HL-60 (cell line): ENCODE results near the gene PXDN.

Experiments used
- DNase-seq, 2 experiments: peaks; one replicate each; pipeline ENCODE4 v3.0.0-alpha.2; 2010 to 2020; ENCODE audit warnings: low read depth in 1 of 2, low spot score in 1 of 2
- H3K27ac ChIP-seq: fragments of 250-450 bp; sonication (Bioruptor Pico); replicated peaks from 2 replicates; pipeline ENCODE4 v1.5.1; 2020; ENCODE audit warnings: mild to moderate bottlenecking, moderate library complexity
- H3K27me3 ChIP-seq: fragments of 250-450 bp; sonication (Bioruptor Pico); 2 replicates; pipeline ENCODE4 v1.5.1; 2021; ENCODE audit warnings: mild to moderate bottlenecking, moderate library complexity; ENCODE audit not compliant: insufficient read depth, poor library complexity, severe bottlenecking
- H3K4me3 ChIP-seq: replicated peaks from 2 replicates; pipeline ENCODE4 v1.5.1; 2011; ENCODE audit warnings: mild to moderate bottlenecking, control low read depth, low read length; ENCODE audit not compliant: insufficient read depth
- CTCF ChIP-seq: IDR thresholded peaks from one replicate; pipeline ENCODE4 v1.5.1; 2011; ENCODE audit warnings: low read length, control low read depth, inconsistent platforms; ENCODE audit not compliant: insufficient read depth
- GABPA ChIP-seq: IDR thresholded peaks from 2 replicates; pipeline ENCODE4 v1.6.1; 2012; ENCODE audit warnings: low read depth
- POLR2AphosphoS5 ChIP-seq: IDR thresholded peaks from 2 replicates; pipeline ENCODE4 v1.6.1; 2012; ENCODE audit warnings: low read depth
- REST ChIP-seq: IDR thresholded peaks from 2 replicates; pipeline ENCODE4 v1.6.1; 2012; ENCODE audit warnings: low read depth; ENCODE audit not compliant: insufficient replicate concordance
- SPI1 ChIP-seq: IDR thresholded peaks from 2 replicates; pipeline ENCODE4 v1.6.1; 2012; ENCODE audit warnings: low read depth, mild to moderate bottlenecking, borderline replicate concordance

PXDN gene

GRCh38 chr2:1769703-1770422 is 25.5 kb upstream of the PXDN start:
- no peaks in the 10 kb centered on the region for H3K27me3 ChIP-seq
- no peak overlapping the region for H3K4me3 ChIP-seq
- DNase-seq, result peak; percentile 12
- TF ChIP-seq GABPA (no peak), CTCF (peak; percentile 15), SPI1 (no peak)
- H3K27ac ChIP-seq, result no peak overlapping the region

DNA sequence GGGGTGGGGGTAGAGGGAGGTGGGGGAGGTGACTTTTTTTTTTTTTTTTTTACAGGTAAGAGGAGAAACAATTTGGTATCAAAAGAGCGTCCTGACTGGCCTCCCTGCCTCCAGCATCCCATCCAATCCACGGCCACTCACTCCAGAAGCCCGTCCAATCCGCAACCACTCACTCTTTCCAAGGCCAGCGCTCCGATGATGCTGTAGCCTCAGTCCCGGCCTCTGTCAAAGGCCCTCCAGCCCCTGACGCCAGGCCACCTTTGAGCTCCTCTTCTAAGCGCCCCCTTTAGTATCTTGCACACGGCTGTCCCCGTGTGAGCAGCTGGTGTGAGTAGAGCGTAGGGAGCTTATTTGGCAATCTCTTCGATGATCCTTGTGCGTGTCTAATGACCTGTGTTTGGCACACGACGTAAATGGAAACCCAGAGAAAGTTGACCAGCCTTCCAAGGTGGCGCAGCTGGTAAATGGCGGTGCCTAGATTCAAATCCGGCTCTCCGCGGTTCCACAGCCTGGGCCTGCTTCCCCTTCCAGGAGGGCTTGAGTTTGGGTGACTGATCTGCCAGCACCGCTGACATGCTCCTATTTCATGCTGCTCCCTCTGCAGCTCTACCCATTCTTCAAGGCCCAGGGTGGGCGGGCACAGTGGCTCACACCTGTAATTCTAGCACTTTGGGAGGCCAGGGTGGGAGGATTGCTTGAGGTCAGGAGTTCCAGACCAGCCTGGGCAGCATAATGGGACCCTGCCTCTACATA is 23.8 kb upstream of the PXDN start:
- H3K27me3 ChIP-seq, result no peaks in the 10 kb centered on the region
- no peak overlapping the region for H3K4me3 ChIP-seq
- H3K27ac ChIP-seq, result no peak overlapping the region
- TF ChIP-seq REST, result no peak
- no peak for TF ChIP-seq CTCF
- TF ChIP-seq SPI1, result no peak
- TF ChIP-seq GABPA, result no peak
- no peak for DNase-seq

- H3K27ac ChIP-seq, result no peak overlapping the region
- no peak for TF ChIP-seq GABPA
- TF ChIP-seq SPI1, result no peak
- no peak for TF ChIP-seq POLR2AphosphoS5
- no peak for TF ChIP-seq CTCF
- TF ChIP-seq REST, result no peak
- no peak overlapping the region for H3K4me3 ChIP-seq
- no peaks in the 10 kb centered on the region for H3K27me3 ChIP-seq
- DNase-seq, result no peak
These were observed 22.8 kb upstream of the PXDN start for GRCh38 chr2:1766851-1767811.
